GM21360 (cell line): ENCODE data around the gene NKTR.
"Not testable (repeated sequence)": the region's sequence is repeated elsewhere in the genome, so short reads cannot be mapped to it uniquely, and the experiment has no call there.

Source experiments
- ATAC-seq: cut with Tn5 transposase; IDR thresholded peaks from one replicate; pipeline ENCODE4 v1.9.1; 2021; ENCODE audit warnings: mild to moderate bottlenecking, moderate library complexity; ENCODE audit not compliant: unreplicated experiment

Gene NKTR

DNA sequence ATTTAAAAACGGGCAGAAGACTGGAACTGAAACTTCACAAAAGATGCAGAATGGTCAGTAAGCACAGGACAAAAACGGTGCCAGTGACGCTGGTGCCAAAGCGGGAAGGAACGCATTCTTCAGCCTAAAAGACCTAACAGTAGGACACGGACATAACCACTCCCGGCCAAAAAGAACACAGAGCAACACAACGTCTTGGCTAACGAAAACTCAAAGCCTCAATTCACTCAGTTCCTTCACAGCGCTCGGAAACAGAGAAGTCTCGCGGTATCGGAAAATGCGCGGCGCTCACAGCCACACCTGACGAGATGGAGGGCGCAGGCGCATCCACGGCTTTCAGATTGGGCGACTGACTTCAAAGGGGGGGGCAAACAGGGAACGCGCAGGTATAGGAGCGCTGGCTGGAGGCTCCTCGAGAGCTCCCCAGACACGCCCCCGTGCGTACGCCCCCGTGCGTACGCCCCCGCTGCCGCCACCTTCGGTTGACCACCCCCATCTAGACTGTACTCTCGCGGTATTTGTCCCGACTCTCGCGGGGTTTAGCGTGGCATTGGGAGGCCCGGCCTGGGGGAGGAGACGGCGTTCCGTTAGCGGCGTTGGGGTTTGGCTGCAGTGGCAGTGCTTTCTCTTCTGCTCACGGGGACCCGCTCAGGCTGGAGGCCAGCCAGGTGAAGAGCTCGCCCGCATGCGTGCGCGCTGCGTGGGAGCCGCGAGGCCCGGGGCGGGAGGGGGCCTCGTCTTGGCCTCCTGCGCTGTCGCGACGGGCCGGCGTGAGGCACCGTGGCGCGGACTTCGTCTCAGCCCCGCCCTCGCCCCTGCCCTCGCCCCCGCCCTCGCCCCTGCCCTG is at the start of gene NKTR:
Gene NKTR (plus strand): TSS at position 576 of the 847 bp plus-strand sequence. CDS start 321 bp downstream, outside the sequence.
- peak; percentile 81 for ATAC-seq

- no peak for ATAC-seq
These were observed 47.7 kb upstream of the NKTR start for GRCh38 chr3:42552830-42553229.

DNA sequence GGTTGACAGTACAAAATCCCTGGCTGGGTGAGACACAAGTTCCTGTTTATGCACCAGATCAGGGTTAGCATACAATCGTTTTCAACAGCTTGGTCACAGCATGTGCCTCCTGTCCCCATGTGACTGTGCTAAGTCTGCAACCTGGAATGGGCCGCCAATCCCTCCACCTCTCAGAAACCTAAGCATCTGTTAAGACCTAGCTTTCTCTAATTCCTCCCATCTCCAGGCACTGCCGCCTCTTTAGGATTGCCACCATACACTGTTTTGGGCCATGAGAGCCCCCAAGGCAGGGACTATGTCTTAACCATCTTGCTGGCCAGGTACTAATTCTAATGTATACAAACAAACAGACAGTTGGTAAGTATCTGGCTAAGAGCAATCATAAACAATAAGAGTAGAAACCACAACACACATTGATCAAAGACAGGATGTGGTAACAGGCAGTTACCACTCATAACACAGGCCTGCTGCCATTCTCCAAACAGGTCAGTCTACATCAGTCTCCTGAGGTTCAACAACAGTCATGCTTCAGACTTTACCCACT is 44.3 kb upstream of the NKTR start:
- ATAC-seq, result no peak

- ATAC-seq, result not testable (repeated sequence)
These were observed 43.7 kb upstream of the NKTR start for GRCh38 chr3:42556817-42557216.

DNA sequence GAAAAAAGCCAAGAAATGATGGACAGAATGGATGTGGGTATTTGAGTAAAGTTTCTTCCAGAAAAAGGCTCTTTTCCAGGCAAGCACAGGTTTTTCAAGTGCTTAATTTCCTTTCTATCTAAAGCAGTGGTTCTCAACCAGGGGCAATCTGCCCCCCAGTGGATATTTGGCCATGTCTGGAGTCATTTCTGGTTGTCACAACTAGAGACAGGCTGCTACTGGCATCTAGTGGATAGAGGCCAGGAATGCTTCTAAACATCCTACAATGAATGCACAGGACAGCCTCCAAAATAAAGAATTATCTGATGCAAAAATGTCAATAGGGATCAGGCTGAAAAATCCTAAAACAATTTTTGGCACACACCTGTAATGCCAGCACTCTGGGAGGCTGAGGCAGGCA is 42.6 kb upstream of the NKTR start:
- ATAC-seq, result no peak

DNA sequence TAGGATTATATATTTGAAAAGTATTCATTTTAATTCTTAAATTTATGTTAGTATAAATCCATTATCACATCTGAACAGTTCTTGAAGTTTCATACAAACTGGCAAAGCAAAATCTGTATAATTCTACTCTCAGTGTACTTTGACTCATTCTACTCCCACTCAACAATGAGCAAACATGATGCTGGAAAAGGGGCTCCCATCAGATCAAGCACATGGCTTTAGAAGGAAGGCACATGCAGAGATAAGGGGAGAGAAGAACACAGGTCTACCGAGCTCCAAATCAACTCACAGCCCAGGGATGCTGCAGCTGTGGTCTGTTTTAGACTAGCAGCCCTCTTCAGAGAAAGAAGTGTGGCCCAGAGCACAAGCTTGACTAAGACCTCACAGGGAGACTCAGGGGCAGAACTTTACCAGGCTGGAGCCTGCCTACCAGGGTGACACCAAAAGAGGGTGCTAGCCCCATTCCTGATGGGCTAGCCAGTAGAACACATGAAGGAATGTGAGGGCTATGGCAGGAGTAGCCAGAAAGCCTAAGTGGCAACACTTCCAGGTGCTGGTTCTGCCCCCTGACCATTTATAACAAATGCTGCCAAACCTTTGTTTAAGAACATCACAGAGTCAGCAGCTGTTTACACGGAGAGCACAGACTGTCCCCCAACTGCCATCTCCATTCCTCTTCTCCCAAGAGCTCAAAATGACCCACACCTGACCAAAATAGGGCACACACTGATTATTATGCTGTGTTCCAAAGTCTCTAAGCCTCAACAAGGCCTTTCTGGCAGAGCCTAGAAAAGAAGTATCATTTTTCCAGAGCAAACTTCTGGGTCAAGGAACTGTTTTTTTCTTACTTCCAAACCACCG is 38.2 kb upstream of the NKTR start:
- ATAC-seq, result no peak

DNA sequence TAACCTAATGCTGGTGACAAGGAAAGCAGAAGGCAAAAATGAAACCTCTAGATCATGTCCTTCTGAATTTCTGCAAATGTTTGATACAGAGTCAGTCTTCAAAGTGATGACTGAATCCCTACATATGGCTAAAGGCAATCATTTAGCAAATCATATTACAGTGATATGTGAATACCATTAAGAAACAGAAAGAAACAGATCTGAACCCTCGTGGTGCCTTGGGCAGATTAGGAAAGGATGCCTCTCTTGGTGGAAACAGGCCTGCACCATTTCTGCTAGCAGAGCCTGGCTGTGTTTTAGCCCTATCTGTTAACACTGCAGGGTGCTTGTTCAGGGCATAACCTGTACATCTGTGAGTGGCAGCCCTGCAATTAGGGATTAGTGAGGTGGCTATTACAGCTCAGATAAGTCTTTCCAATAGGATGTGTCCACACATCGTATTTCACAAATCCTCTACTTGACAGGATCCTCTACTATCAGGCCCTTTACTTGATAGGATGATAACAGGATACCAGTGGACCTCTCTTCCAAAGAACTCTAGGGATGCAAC is 30.8 kb upstream of the NKTR start:
- ATAC-seq, result no peak

GRCh38 chr3:42572278-42572677 is 28.2 kb upstream of the NKTR start:
- no peak for ATAC-seq

- ATAC-seq, result no peak
These were observed 25.2 kb upstream of the NKTR start for GRCh38 chr3:42575137-42575741.

- no peak for ATAC-seq
These were observed 22.4 kb upstream of the NKTR start for GRCh38 chr3:42578054-42578453.

GRCh38 chr3:42579346-42579745 is 21.1 kb upstream of the NKTR start:
- not testable (repeated sequence) for ATAC-seq

GRCh38 chr3:42581400-42581708 is 19.1 kb upstream of the NKTR start:
- no peak for ATAC-seq

DNA sequence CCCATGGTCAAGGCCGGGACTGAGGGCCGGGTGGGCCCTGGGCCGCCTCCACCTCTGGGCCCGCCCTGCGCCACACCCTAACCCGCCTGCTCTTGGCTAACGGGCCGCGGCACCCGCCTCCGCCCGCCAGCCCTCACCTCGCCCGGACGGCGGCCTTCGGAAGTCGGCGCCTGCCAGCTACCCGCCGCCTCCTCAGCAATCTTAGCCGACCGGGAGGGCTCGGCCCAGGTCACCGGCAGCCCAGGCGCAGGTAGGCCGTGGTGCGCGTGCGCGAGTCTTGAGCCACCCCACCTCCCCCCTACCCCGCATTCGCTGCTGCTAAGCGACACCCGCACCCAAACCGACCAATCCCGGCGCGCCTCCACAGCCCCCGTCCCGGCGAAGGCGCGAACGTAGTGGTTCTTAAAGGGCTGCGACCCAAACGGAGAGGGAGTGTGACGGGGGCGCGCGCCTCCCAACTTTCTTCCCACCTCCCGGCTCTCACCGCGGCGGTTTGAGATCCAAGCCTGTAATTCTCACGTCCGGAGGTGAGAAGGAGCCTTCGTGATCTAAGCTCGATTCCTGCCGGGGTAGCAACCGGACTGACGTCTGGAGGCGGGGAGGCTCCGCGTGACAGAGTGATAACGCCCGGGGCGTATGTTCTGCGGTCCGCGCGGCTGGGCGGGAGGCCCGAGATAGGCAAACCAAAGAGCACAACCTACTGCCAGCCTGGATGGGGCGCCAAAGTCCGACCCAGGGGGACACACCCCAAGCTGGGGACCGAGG is 18.6 kb upstream of the NKTR start, which contains the start of gene SEC22C:
Gene SEC22C (minus strand): TSS at position 259 of the 765 bp plus-strand sequence. CDS start 12,921 bp downstream, outside the sequence.
- peak; percentile 86 for ATAC-seq

DNA sequence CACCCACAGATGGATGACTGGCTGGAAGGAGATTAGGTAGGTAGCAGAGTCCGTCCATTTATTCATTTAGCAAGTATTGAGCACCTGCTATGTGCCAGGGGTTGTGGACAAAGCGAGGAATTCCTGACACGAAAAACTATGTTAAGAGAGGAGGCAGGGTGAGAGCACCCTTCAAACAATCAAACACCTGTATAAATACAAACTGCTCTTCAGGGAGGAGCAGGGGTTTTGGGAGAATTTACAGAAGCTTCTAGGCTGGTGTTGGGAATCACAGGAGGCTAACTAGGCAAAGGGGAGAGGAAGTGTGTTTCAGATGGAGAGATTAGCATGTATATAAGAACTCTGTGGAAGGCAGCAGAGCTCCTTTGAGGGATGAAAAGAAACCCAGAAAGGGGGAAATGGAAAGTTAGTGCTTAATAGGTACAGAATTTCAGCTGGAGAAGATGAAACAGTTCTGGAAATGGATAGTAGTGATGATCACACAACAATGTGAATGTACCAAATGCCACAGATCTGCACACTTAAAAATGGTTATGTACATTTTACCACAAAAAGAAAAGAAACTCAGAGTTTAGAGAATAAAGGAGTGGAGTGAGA is 17.9 kb upstream of the NKTR start:
- ATAC-seq, result no peak

GRCh38 chr3:42588625-42589024 is 11.9 kb upstream of the NKTR start:
- ATAC-seq, result no peak

DNA sequence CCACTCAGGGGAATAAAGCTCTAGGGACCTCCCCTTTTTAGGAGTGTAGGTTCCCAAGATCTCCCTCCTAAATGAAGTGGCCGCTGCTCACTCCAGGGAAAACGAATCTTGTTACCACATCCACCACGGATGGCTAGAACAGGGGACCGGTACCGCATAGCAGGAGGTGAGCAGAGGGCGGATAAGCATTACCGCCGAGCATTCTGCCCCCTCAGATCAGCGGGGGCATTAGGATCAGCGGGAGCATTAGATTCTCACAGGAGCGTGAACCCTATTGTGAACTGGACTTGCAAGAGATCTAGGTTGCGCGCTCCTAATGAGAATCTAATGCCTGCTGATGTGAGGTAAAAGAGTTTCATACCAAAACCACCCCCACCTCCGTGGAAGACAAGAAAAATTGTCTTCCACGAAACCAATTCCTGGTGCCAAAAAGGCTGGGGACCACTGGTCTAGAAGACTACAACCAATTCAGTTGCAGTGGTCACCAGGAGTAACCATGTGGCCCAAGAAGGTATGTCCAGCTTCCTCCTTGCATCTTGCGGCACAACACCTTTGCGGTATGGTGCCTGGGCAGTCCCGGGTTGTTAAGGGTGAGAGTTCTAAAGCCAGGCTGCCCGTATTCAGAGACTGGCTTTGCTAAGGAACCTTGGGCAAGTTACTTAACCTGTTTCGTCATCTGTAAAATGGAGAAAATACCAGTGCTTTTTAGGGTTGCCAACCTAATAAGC is 10.9 kb upstream of the NKTR start:
- no peak for ATAC-seq

GRCh38 chr3:42590989-42591756 is 9.3 kb upstream of the NKTR start:
- ATAC-seq, result no peak

DNA sequence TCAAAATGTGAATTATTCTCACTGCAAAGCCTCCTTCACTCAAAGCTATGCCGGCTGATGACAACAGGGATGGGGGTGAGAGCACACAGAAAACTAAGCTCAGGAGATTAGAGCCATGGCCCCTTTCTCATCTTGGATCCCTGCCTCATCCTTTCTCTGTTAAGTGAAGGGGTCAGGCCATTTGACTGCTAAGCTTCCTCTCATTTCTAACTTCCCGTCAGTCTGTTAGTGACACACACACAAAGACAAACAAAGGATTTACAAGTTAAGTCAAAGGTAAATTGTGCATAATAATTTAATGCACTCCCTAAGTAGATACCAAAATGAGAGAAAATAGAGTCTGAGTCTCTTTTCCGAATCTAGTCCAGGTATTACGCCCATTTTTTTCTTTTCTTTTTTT is 8.7 kb upstream of the NKTR start:
- no peak for ATAC-seq
